HG02870 (cell line): ENCODE results near the gene LRRC4.

ENCODE experiments used
- ATAC-seq: cut with Tn5 transposase; IDR thresholded peaks from one replicate; pipeline ENCODE4 v1.9.1; 2021; ENCODE audit warnings: mild to moderate bottlenecking, moderate library complexity; ENCODE audit not compliant: unreplicated experiment

The LRRC4 gene

GRCh38 chr7:128008141-128008540 lies 23.1 kb downstream of the LRRC4 start:
- no peak for ATAC-seq

DNA sequence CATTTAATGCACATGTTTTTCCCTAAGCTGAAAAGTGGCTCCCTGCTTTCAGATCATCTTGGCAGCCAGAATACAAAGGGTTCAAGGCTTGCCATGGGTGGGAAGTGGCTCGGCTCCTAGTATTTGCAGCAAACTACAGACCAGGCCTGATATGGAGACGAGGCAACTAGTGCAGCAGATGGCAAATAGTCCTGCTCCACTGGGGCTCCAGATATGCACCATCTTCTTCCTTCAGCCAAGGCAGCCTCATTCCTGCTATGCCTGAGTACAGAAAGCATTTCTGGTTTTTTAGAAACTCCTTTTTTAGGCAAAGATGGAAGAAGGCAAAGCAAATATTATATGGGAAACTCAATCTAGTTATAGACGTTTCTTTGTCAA lies 23.9 kb downstream of the LRRC4 start:
- no peak for ATAC-seq

- ATAC-seq, result no peak
Observed at GRCh38 chr7:128006550-128007302, 24.5 kb downstream of the LRRC4 start.

DNA sequence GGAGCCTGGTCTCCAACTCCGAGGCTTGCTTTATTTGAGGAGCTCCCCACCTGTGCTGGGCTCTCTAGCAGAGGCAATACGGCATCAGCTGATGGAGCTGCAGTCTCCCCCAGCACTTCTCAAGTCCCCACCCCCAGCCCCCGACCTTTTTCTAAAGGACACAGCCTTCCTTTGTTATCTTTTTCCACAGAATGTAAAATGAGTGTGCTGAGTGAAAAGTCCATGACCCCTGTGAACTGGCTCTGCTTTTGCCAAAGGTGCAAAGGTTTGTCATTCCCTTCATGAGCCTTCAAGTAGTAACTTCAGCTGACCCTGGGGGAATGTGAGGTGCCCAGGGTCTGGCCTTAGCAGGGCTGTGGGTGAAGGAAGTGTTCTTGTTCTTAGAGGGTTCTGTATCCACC lies 25.5 kb downstream of the LRRC4 start:
- no peak for ATAC-seq

DNA sequence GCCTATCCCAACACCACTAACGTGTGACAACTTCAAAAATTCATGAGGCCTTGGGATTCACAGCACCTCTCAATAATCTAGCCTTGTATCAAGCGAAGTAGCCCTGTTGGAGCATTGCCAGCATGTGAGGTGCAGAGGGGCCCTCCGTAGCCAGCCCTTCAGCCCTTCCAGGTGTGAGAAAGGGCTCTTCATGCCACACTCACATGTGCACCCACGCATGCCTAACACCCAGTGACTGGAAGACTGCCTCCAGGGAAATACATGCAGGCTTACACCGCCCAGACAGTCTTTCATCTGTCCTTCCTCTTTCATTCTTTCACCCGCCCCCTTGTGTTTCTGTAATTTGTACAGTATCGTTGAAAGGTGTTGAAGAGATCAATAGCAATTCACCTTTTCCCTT lies 26.1 kb downstream of the LRRC4 start:
- no peak for ATAC-seq

DNA sequence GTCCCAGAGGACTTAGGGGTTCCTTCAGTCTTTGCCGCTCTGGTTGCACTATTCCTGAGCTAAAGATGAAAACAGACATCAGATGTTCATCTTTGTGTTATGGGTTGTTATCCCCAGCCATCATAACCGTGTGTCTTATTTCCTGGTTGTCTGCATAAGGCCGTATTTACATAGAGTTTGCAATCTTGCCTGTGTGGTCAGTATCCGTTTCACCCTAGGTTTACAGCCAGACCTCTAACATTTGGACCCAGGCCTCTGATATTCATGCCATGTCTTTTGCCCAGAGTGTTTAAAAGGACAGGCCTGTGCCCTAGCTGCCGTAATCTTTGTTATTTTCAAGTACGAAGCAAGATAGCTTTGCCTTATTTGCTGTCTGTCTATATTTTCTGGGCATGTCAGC lies 26.6 kb downstream of the LRRC4 start:
- no peak for ATAC-seq

GRCh38 chr7:128003787-128004186 lies 27.4 kb downstream of the LRRC4 start:
- no peak for ATAC-seq

DNA sequence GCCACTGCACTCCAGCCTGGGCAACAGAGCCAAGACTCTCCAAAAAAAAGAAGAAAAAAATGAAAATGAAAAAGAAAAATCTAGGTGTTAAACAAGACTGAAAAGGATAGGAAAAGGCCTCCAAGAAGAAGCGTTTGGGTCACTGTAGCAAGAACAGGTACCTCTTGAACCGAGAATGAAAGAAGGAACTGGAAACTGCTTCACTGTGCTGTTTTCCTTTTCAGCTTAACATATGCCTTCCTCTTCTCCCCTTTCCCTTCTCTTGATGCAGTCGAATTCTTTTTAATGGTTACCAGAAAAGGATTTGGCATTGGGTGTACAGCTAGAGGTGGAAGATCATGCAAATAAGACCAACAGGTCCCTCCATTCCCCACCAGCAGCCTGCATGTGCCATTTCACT lies 28.1 kb downstream of the LRRC4 start:
- peak; percentile 66 for ATAC-seq

- ATAC-seq, result peak; percentile 57
Observed at GRCh38 chr7:128000854-128001265, 30.4 kb downstream of the LRRC4 start.

DNA sequence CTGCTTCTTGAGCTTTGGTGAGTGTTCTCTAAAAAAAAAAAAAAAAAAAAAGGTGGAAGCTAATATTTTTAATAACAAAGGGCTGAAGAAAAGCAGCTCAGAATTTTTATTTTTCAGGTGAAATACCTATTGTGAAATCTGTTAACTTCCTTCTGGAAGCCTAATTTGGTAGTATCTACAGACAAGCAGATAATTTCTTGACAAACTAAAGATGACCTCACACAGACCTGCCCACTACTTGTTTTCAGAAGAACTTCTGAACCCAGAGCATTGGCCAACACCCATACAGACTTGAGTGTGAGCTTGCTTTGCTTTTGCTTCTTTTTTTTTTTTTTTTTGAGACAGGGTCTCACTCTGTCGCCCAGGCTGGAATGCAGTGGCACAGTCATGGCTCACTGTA lies 31.2 kb downstream of the LRRC4 start:
- no peak for ATAC-seq

DNA sequence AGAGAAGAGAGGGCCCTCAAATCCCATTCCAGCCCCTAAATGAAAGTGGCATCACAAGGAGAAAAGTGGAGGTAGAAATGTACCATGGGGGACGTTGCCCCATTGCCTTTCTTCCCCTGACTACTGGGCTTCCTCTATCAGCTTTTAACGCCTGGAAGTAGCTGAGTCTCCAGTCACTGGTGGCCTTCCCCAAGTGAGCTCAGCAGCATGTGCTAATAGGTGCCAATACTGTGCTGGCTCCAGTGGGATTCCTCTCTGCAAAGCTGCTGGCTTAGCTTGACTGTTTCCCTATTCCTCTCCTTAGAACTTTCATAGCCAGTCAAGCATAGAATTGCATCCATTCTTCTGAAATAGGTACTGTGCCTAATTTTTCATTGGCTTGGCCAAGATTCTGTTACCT lies 32.6 kb downstream of the LRRC4 start:
- ATAC-seq, result no peak

DNA sequence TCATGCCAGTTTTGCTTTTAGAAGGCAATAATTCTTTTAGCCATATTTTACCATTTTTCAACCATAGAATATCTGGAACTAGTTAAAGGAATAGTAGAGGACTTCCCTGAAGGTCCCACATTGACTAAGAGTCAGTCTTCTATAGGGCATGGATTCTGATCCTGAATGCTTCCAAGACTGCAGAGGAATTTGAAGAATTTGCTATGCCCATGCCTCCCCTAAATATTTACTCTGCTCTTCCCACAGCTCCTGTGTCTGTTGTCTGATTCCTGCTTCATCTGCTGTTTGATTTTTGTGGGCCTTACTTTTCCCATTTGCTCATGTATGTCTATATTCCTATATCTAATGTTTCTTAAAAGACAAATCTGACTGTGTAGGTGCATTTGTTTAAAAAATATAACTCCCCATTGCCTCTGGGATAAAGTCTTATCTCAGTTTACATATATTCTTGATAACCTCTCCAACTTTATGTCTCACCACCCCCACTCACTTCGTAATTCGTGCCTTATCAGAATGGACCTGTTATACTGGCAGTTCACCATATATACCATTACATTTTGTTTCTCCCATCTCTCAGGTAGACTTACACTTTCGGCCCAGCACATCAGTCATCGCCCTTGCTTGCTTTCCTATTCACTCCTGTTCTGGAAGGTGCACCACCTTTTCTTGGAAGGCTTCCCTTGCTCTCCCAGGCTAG lies 33.9 kb downstream of the LRRC4 start:
- no peak for ATAC-seq

GRCh38 chr7:127996253-127997071 lies 34.8 kb downstream of the LRRC4 start:
- no peak for ATAC-seq

- ATAC-seq, result no peak
Observed at GRCh38 chr7:127995881-127996215, 35.4 kb downstream of the LRRC4 start.

- ATAC-seq, result no peak
Observed at GRCh38 chr7:127995156-127995880, 35.9 kb downstream of the LRRC4 start.

DNA sequence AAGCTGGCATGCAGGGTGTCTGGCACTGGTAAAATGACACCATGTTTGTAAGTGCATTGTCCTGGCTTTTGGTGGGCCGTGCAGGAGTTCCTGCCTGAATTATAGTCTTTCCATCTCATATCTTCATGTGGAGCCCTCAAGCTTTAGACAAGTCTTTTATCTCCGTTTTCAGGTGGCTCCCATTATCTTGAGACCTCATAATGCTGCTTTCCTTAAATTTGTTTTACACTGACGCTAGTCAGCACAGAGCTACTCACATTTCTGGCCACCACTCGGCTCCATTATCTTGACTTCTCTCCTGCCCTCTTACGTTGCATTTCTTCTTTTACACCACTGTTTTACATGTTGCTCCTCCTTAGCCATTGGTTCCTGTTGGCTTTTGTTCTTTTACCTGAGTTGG lies 37.2 kb downstream of the LRRC4 start:
- ATAC-seq, result no peak

DNA sequence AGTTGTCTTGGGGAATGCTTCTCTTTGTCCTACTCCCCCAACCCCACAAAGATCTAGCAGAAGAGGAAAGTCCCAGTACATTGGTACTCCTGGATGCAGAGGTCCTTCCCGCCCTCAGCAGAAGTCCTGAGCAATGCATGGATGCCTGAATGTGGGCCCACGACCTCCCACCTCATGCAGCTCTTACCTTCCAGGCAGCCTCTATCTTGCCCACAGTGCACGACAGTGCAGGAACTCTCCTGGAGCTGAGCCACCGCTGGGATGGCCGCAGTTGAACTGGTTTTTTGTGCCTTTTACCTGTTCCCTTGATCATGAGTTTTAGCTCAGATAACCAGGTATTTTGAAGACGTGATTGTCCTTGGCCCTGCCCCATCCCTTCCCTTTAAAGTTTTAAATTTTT lies 37.9 kb downstream of the LRRC4 start:
- no peak for ATAC-seq

DNA sequence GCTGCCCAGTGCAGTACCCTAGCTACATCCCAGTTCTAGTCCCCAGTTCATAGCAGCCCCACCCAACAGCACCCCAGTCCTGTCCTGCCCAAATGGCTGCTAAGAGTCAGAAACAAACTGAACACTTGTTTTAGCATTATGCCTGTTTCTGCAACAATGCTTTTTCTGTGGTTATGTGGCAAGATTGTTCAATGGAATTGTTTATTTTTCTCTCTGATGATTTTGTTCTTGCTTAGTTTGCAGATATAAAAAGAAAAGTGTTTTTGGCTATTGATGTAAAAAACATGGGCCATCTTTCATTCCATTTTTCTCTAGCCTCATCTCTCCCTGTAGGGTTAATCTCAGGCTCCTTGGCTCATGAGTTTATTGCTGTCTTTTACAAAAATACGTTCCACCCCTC lies 42.5 kb downstream of the LRRC4 start:
- ATAC-seq, result no peak

GRCh38 chr7:127986581-127987521 lies 44.4 kb downstream of the LRRC4 start:
- no peak for ATAC-seq

- ATAC-seq, result no peak
Observed at GRCh38 chr7:127983804-127984332, 47.4 kb downstream of the LRRC4 start.
